ENCODE data around the gene IGFBP2.
A peak's percentile ranks its signal among the peaks of the same experiment; 100 is the strongest.

The IGFBP2 gene

DNA sequence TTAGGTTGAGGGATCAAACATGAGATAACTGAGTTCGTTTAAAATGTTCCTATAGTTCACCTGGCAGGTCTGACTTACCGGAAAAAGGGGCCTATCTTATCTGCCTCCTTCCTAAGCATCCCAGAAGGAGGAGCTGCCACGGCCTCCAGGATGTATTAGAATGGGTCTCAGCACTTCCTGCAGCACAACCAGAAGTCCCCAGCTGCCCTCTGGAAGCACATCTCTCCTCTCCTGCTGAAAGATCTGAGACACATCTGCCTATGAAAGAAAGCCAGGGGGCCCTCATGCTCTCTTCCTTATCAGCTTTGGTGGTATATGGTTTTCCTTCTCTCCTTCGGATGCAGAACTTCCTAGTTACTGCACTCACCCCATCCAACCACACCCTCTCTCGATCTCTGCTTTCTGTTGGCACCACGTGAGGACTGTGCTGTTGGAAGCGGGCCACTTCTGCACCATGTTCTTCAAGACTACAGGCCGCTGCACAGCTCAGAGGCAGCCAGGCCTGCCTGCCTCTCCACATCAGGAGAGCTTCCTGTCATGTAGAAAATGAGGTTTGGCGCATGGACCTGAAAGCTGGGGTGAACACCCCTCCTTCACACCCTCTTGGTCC lies 55.6 kb downstream of the IGFBP2 start:
- no peak for DNase-seq

- DNase-seq = no peak
Measured at GRCh38 chr2:216689397-216689796, 56.2 kb downstream of the IGFBP2 start.

DNA sequence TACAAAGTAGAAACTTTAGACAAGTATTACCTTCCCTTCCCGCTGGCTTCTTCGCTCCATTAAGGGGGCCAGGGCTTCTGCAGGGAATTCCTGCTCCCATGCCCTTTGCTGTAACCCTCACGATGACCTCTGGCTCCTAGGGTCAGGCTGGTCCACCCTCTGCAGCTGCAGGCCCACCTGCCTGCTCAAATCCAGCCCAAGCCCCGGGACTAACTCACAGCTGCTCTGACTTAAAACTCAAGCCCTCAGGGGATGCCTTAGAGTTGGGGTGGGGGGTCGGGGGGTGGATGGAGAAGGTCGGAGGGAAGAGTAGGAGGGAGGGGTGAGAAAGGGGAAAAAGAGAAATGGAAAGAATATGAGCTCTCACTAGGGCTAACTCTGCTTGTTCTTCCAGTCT lies 57.2 kb downstream of the IGFBP2 start:
- no peak for DNase-seq

DNA sequence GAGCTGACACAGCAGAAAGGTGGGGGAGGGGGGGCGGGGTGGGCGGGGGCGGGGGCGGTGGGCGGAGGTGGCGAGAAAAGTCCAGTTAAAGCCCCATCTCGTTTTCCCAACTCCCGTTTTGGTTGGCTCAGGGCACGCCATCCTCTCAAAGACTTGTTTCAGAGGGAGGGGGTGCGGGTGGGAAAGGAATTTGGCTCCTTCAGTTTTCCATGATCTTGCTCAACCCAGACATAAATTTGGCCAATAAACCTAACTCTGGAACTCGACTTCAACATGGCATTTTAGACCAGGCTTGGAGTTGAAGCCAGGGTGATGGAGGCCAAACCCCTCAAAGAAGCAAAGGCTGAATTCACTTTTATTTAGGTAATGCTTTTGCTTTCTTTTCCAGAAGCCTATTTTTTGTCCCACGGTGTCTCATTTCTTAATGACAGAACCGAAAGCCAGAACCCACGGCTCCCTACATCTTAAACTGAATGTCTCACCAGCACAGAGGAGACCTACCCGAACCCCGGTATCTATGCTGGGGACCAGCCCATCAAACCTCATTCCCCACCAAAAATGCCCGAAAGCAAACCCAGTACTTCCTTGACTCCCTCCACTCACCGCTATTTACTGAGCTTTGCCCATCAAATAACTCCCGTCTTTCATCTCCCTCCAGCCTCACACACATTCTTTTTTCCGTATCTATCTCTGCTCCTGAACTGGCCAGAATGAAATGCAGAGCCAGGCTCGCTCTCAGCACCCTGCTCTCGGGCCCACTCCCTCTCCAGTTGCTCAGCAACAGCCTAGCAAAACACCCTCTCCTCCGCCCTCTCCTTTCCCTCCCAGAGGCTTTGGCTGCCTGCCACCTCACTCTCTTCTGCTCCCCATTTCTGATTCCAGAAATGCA lies 57.9 kb downstream of the IGFBP2 start:
- peak; percentile 35 to 73 for DNase-seq

DNA sequence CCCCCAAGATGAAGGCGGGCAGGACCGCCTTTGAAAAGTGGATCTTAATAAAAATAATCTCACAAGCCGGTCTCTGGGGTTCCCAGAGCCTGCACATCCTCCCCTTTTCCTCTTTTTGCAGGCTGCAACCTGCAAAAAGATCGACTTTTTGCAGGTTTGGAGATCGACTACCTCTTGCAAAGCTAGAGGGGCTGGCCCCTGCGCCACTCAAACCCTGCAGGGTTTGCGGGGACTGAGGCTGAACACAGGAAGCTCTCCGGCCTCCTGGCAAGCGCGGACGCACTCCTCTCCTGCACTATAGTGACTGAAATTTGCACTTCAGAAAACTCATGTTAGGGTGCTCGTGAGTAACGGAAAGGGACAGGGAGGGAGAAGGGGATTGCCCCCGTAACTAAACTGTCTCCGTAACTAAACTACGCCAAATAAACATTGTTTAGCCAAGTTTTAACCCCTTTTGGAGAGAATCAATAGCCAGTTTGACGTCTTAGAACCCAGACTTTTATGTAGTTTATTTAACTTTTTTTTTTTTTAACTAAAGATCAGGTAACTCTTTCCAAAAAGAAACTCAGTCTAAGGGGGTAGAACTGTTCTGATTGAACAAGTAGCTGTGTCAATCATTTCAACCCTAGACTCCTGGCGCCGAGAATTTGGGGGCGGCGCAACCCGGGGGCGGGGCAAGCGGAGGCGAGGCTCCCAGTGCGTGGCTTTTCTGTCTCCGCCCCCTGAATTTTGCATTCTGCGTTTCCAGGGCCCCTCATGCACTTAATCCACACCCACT lies 59.6 kb downstream of the IGFBP2 start:
- DNase-seq = peak in 1 of 2 donors; percentile 34

DNA sequence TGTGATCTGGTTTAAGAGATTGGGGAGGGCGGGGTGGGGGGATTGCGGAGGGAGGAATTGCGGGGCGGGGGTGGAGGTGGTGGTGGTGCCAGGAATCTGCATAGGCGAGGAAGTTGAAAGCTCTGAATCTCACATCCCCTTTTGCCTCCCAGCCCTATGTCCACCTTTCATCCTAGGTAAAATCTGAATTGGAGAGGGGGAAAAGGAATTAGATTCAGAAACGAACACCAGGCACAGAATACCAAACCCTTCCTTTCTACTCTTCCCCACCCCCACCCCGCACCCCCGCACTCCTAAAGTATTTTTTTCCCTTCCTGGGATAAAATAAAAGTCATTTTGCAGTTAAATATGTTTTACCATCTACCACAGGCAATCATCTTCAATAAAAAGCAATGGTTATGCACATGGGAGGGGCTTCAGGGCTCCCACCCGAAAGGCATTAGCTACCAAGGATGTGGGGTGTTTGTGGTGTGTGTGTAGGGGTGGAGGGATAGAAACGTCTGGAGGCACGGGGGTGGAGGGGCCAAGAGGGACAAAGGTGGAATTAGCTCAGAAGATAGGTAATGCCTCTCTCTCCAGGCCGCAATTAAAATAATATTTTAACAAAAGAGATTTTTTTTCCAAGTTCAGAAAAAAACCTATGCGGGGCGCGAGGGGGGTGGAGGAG lies 60.3 kb downstream of the IGFBP2 start:
- no peak for DNase-seq

DNA sequence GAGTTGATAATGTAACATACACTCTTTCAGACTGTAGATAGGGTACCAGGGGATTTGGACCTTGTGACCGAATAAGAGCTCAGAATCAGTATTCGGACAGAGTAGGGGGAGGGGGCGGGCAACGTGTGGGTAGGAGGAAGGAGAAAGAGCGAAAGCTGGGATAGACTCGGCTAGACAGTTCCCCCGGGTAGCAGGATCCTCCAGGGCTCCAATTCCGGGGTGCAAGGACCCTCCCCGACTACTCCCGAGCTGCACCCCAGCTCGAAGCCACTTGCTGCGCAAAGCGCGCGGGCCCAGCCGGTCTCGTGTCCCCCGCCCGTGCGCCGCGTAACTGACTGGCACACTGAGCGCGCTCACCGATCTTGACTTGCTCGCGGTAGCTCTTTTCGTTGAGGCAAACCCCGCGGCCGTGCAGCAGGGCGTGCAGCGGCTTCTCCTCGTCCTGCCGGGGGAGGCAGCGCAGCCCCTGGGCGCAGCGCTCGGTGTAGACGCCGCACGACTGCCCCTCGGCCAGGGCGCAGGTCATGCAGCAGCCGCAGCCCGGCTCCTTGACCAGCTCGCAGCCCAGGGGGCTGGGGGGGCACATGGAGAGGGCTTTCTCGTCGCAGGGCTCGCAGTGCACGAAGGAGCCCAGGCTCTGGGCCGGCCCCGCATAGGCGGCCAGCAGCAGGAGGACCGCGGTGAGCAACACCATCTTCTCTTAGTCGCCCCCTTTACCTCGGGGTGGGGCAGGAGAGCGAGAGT lies 61.0 kb downstream of the IGFBP2 start:
- DNase-seq = peak in 1 of 2 donors; percentile 34

DNA sequence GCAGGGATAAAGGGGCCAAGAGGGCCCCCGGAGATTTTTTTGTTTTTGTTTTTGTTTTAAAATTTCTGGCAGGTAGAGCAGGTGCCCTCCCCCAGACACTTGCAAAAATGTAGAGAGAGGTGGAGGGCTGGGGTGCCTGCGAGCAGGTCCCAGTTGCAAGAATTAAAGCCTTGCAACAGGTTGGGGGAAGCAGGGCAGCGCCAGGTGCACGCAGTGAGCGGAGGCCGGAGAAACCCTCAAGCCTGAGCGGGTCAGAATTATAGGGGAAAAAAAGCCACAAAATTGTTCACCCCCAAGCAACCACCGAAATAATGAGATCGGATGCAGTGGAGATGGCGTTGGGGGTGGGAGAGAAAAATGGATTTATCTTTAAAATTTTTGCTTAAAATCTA lies 61.6 kb downstream of the IGFBP2 start:
- DNase-seq = no peak

DNA sequence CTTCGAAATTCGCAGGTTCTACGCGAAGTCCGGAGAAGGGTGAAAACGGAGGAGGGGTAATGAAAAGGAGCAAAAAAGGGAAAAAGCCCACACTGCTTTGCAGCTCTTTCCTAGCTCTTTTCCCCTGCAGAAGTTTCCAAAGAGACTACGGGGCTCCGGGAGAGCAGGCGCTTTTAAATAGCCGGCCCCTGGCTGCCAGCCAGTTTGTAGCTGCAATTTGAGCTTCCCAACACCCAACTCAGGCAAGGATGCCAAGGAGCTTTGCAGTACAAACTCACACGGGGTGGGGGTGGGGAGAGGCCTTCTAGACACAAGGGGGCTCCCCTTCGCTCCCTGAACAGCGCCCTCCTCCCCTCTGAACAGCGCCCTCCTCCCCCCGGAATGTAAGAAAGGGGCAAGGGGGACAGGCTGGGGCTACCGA lies 62.2 kb downstream of the IGFBP2 start, which contains the start of gene IGFBP5:
Gene IGFBP5 (minus strand): TSS at position 149 of the 421 bp plus-strand sequence. CDS start 774 bp downstream, outside the sequence.
- DNase-seq = peak; percentile 44 to 58

GRCh38 chr2:216696321-216696720 lies 63.1 kb downstream of the IGFBP2 start:
- DNase-seq = no peak

DNA sequence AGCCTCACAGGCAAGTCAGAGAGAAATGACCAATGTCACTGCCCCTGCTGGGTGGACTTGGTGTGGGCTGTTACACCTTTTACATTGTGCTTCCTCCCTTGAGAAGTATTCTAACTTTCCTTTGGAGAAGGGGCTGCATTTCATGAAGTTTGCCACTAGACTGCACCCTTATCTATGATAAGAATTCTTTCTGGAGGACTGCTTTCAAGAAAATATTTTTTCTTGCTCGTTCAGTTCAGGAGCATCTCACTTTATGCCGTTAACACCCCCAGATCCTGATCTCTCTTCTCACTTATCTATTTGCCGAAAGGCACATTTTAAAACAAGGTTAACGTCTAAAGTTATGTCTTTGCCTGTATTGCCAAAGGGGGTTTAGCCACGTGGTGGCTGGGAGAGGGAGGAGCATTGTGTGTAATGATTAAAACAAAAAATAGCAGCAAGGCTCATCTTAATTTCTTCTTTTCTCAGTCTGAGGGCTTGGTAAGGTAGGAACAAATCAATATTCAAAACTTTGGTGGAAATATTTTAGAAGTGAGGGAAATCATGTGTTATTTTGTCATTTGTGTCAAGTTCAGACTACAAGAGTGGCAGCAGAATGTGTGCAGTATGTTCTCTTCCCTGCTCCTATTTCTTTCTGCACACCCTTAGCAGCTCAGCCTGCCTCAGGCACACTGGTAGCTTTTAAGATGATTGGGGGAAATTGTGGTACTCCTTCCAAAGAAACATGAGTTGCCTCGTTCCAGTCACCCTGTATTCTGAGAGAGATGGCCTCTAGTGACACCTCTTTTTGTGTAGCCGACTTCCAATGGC lies 63.7 kb downstream of the IGFBP2 start:
- peak in 1 of 2 donors; percentile 48 for DNase-seq

DNA sequence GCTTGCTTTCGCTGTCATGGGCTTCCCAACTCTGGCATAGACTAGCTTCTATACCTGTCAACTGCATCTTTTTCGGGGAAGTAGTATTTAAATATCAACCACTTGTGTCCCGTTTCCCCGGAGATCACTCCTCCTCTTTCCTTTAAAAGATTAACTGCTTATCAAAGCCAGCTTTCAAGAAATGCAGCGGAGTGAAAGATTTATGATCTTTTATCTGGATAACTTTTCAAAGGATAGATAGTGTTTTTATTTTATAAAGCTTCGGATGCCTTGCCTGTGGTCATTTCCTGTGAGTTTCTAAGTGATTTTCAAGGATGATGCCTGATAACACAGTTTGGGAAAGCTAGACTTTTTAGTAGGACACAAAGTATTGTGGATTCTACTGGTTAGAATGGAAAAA lies 65.1 kb downstream of the IGFBP2 start:
- no peak for DNase-seq

DNA sequence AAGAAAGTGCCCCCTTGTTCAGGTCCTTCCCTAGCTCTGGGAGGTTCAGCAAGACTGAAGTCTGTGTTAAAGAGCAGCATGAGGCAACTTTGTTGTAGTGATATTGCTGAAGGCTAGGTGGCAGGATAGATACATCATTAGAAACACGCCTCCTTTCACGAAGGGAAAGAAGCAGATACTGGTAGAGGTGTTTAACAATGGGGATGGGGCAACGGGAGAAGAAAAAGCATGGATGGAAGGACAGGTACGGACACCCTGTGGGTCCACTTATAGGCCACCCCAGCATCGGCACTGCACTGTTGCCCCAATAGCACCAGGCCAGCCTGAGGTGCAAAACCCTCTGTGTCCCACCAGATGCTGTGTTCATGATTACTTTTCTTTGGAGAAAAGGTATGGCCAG lies 65.7 kb downstream of the IGFBP2 start:
- peak in 1 of 2 donors; percentile 82 for DNase-seq

- no peak for DNase-seq
Measured at GRCh38 chr2:216700088-216700567, 66.9 kb downstream of the IGFBP2 start.

DNA sequence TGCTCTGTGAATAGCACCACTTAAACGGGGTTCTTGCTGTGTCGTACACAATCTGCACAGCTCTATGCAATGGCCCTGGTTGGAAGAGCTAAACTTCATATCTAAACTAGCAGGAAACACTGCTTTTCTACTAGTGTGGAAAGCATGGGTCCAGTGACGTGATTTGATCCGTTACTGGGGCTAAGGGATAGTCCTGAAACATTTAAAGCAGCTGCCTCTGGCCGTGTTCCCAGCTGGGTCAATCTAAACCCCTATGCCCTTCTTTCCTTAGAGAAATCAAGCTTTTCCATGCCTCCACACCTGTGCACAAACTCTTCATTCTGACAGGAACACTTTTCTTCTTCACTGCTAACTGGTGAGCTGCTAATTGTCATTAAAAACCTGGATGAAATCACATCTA lies 67.6 kb downstream of the IGFBP2 start:
- DNase-seq = no peak

- no peak for DNase-seq
Measured at GRCh38 chr2:216701544-216701943, 68.3 kb downstream of the IGFBP2 start.

DNA sequence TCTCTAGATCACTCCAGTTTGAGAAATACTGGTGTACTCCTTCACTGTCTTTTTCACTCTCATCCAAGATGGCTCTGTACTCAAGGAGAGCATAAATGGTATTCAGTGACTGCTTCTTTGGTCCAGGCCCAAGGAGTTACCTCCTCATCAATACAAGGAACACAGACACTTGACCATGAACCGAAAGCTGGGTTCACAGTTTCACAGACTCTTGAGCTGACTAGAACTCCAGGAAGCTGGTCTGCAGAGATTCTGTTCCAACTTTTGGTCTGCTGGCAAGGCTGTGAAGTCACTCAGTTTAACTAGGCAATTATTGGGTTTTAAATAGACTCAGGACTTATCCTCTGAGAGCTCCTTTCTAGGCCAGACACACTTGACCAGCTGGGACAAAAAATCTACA lies 69.5 kb downstream of the IGFBP2 start:
- no peak for DNase-seq

GRCh38 chr2:216710551-216711301 lies 77.5 kb downstream of the IGFBP2 start:
- DNase-seq = no peak

DNA sequence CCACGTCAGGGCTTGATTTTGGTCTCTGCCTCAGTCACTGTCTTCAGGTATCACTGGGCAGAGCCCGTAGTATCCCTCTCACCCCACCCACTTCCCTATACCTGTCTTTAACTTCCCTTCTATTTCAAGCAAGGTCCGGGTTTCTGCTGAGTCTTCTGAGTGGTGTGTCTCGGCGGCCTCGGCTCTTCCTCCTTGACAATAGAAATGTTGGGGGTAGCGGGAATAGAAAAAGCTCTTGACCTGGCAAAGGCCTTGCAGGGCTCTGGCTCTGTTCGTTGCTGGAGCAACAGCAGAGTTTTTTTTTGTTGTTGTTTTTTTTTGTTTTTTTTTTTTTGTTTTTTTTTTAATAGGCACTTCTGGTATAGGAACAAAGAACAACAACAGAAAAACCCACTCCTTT lies 78.1 kb downstream of the IGFBP2 start:
- DNase-seq = no peak

DNA sequence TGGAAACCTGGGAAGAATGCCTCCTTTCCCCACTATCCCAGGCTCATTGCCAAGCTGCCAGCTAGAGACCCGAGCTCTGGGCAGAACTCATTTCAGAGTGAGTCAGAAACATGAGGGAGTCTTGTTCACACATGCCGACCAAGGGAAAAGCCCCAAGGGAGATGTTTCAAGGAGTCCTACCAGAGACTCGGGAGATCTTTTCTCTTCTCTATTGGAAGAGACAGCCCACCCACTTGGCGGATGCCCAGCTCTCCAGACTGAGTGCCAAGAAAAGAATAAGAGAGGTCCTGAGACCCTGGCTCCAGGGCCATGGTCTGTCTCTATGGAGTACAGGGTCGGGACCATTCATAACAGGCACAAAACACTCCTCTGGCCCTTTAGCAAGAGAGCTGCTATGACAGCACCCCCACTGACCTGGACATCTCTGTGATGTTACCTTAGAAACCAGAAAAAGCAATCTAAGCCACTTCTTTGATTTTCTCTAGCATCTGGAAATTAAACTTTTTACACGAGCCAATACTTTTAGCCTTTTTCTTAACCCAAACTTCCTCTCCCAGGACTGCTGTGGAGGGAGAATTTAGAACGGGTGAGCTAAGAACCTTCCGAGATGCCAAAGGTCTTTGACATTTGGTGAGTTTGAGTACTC lies 80.6 kb downstream of the IGFBP2 start:
- DNase-seq = peak in 1 of 2 donors; percentile 37
